ENCODE results near the gene GALNT9. TPM values are rescaled to one million over a fixed set of nuclear protein-coding genes. Genes with fewer than 3 reads are reported as not detected.

GALNT9 gene
- total and polyA plus RNA-seq, 2 donors (not counting 1 experiment from before 2014, with no cell fraction given), result 0.71 to 2.4 TPM

- no peak for ATAC-seq (ENCODE audit: low read depth)
- TF ChIP-seq CTCF (IDR thresholded peaks at IDR 0.05), result no peak
- no peak for TF ChIP-seq EZH2 (IDR thresholded peaks at IDR 0.05; ENCODE audit: borderline replicate concordance, insufficient read depth, low read depth, low read length, poor library complexity, severe bottlenecking)
- H3K36me3 ChIP-seq (replicated peaks in 1 of 2; ENCODE audit: control extremely low read depth in 1 of 2, control insufficient read depth in 1 of 2, extremely low read depth in 1 of 2, insufficient read depth in 2 of 2, low read length in 1 of 2), result no peaks in the 10 kb centered on the region
- H3K4me3 ChIP-seq (ENCODE audit: control extremely low read depth in 1 of 5, extremely low read depth in 1 of 5, insufficient read depth in 1 of 5, low read depth in 2 of 5, low read length in 4 of 5), result no peak overlapping the region
- no peak overlapping the region for H3K27ac Mint-ChIP-seq
- no peaks in the 10 kb centered on the region for H3K27me3 ChIP-seq (replicated peaks in 1 of 4; ENCODE audit: control extremely low read depth in 1 of 4, control insufficient read depth in 3 of 4, insufficient read depth in 4 of 4, low read length in 3 of 4)
- no peaks in the 10 kb centered on the region for H3K9me3 Mint-ChIP-seq (ENCODE audit: insufficient read depth)
- H3K9me3 ChIP-seq (ENCODE audit: control extremely low read depth in 1 of 3, control insufficient read depth in 2 of 3, insufficient read depth in 1 of 3, low read length in 2 of 3), result peaks cover 0 to 11% (median 0%) of the 10 kb centered on the region in 3 donors
- H3K27me3 Mint-ChIP-seq, result no peaks in the 10 kb centered on the region
- H3K4me1 Mint-ChIP-seq, result no peaks in the 10 kb centered on the region
- no peak overlapping the region for H3K9ac ChIP-seq (ENCODE audit: low read length)
- H4K20me1 ChIP-seq (ENCODE audit: control insufficient read depth, insufficient read depth, low read length, poor library complexity, severe bottlenecking), result no peaks in the 10 kb centered on the region
- ChIA-PET CTCF (no interaction called here), POLR2A (no interaction called here)
- no peak overlapping the region for H3K4me3 Mint-ChIP-seq
- H3K79me2 ChIP-seq (ENCODE audit: control insufficient read depth, insufficient read depth, low read length), result no peaks in the 10 kb centered on the region
- intact Hi-C loops (cut with micrococcal nuclease), result no loop called here
- no peak overlapping the region for H2AFZ ChIP-seq (ENCODE audit: insufficient read depth, low read depth, low read length, poor library complexity, severe bottlenecking)
- no peaks in the 10 kb centered on the region for H3K4me1 ChIP-seq (ENCODE audit: control insufficient read depth in 2 of 2, insufficient read depth in 2 of 2, low read length in 2 of 2)
- DNase-seq, result no peak
- H3K4me2 ChIP-seq (replicated peaks; ENCODE audit: low read depth, low read length, poor library complexity, severe bottlenecking), result no peak overlapping the region
- 100% methylated on average over 5 of the region's 5 CpGs for WGBS (ENCODE audit: insufficient coverage)
- no peak overlapping the region for H3K27ac ChIP-seq (ENCODE audit: low read length in 2 of 2)
These were observed 90.5 kb downstream of the GALNT9 start for GRCh38 chr12:132238884-132239283.

- H2AFZ ChIP-seq (ENCODE audit: insufficient read depth, low read depth, low read length, poor library complexity, severe bottlenecking), result no peak overlapping the region
- no peaks in the 10 kb centered on the region for H4K20me1 ChIP-seq (ENCODE audit: control insufficient read depth, insufficient read depth, low read length, poor library complexity, severe bottlenecking)
- Mint-ChIP-seq H3K27me3 (no peaks in the 10 kb centered on the region), H3K4me1 (no peaks in the 10 kb centered on the region), H3K9me3 (ENCODE audit: insufficient read depth) (no peaks in the 10 kb centered on the region), H3K27ac (no peak overlapping the region), H3K4me3 (no peak overlapping the region)
- no peak overlapping the region for H3K9ac ChIP-seq (ENCODE audit: low read length)
- no peak overlapping the region for H3K4me3 ChIP-seq (ENCODE audit: control extremely low read depth in 1 of 5, extremely low read depth in 1 of 5, insufficient read depth in 1 of 5, low read depth in 2 of 5, low read length in 4 of 5)
- ChIA-PET CTCF (no interaction called here), POLR2A (no interaction called here)
- peaks cover 0 to 8% (median 0%) of the 10 kb centered on the region in 3 donors for H3K9me3 ChIP-seq (ENCODE audit: control extremely low read depth in 1 of 3, control insufficient read depth in 2 of 3, insufficient read depth in 1 of 3, low read length in 2 of 3)
- H3K36me3 ChIP-seq (replicated peaks in 1 of 2; ENCODE audit: control extremely low read depth in 1 of 2, control insufficient read depth in 1 of 2, extremely low read depth in 1 of 2, insufficient read depth in 2 of 2, low read length in 1 of 2), result no peaks in the 10 kb centered on the region
- no peak overlapping the region for H3K4me2 ChIP-seq (replicated peaks; ENCODE audit: low read depth, low read length, poor library complexity, severe bottlenecking)
- H3K27ac ChIP-seq (ENCODE audit: low read length in 2 of 2), result no peak overlapping the region
- TF ChIP-seq EZH2 (IDR thresholded peaks at IDR 0.05; ENCODE audit: borderline replicate concordance, insufficient read depth, low read depth, low read length, poor library complexity, severe bottlenecking) (no peak), CTCF (IDR thresholded peaks at IDR 0.05) (no peak)
- intact Hi-C loops (cut with micrococcal nuclease), result no loop called here
- DNase-seq, result no peak
- no peaks in the 10 kb centered on the region for H3K27me3 ChIP-seq (replicated peaks in 1 of 4; ENCODE audit: control extremely low read depth in 1 of 4, control insufficient read depth in 3 of 4, insufficient read depth in 4 of 4, low read length in 3 of 4)
- 90% methylated on average over 4 of the region's 9 CpGs for WGBS (ENCODE audit: insufficient coverage)
- H3K79me2 ChIP-seq (ENCODE audit: control insufficient read depth, insufficient read depth, low read length), result no peaks in the 10 kb centered on the region
- ATAC-seq (ENCODE audit: low read depth), result no peak
- no peaks in the 10 kb centered on the region for H3K4me1 ChIP-seq (ENCODE audit: control insufficient read depth in 2 of 2, insufficient read depth in 2 of 2, low read length in 2 of 2)
These were observed 90.9 kb downstream of the GALNT9 start for GRCh38 chr12:132238488-132238854.

Measured in B cell (primary cell).